A673 (cell line): ENCODE measurements around the gene NR2F1-AS1.

Experiments
- CTCF ChIP-seq: fragments of 300-800, 200-600 bp; sonication (generic); conservative IDR thresholded peaks from 2 replicates; pipeline ENCODE4 v1.5.1; 2017; ENCODE audit warnings: low read depth, mild to moderate bottlenecking, antibody characterized with exemption, low read length, moderate library complexity, mixed read lengths
- EZH2 ChIP-seq: fragments of 200-600 bp; sonication (generic); IDR thresholded peaks from 2 replicates; pipeline ENCODE4 v1.6.1; 2017; ENCODE audit warnings: borderline replicate concordance, low read depth, mild to moderate bottlenecking, mixed read lengths, antibody characterized with exemption, low read length; ENCODE audit not compliant: poor library complexity, severe bottlenecking

- TF ChIP-seq CTCF (no peak), EZH2 (no peak)
Measured at GRCh38 chr5:93622240-93622885, 41.3 kb upstream of the NR2F1-AS1 start.
